ENCODE results near the gene PTPRC. TPM values are rescaled to one million over a fixed set of nuclear protein-coding genes. Genes with fewer than 3 reads are reported as not detected.

PTPRC gene
- total RNA-seq, 1 donor from 2014 or later: 33.4 TPM

- intact Hi-C loops (cut with DNase I): no loop called here
- H3K4me3 ChIP-seq: no peak overlapping the region
- no peaks in the 10 kb centered on the region for H3K4me1 ChIP-seq
- TF ChIP-seq POLR2AphosphoS5 (IDR thresholded peaks at IDR 0.05; ENCODE audit: insufficient read depth in 1 of 2, low read depth in 1 of 2) (no peak), POLR2A (IDR thresholded peaks at IDR 0.05) (no peak)
- TF ChIP-seq, protein P1, sequence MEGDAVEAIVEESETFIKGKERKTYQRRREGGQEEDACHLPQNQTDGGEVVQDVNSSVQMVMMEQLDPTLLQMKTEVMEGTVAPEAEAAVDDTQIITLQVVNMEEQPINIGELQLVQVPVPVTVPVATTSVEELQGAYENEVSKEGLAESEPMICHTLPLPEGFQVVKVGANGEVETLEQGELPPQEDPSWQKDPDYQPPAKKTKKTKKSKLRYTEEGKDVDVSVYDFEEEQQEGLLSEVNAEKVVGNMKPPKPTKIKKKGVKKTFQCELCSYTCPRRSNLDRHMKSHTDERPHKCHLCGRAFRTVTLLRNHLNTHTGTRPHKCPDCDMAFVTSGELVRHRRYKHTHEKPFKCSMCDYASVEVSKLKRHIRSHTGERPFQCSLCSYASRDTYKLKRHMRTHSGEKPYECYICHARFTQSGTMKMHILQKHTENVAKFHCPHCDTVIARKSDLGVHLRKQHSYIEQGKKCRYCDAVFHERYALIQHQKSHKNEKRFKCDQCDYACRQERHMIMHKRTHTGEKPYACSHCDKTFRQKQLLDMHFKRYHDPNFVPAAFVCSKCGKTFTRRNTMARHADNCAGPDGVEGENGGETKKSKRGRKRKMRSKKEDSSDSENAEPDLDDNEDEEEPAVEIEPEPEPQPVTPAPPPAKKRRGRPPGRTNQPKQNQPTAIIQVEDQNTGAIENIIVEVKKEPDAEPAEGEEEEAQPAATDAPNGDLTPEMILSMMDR (IDR thresholded peaks at IDR 0.05): no peak
- no peaks in the 10 kb centered on the region for H3K9me3 ChIP-seq
- H3K27me3 ChIP-seq: no peaks in the 10 kb centered on the region
- H3K27ac ChIP-seq: no peak overlapping the region
- no peak for DNase-seq (ENCODE audit: extremely low spot score in 2 of 2)
- H3K36me3 ChIP-seq: no peaks in the 10 kb centered on the region
Observed at GRCh38 chr1:198642983-198643382, 4.1 kb downstream of the PTPRC start.

GRCh38 chr1:198643808-198644207, 5.0 kb downstream of the PTPRC start:
- H3K27me3 ChIP-seq: no peaks in the 10 kb centered on the region
- TF ChIP-seq POLR2AphosphoS5 (IDR thresholded peaks at IDR 0.05; ENCODE audit: insufficient read depth in 1 of 2, low read depth in 1 of 2) (no peak), POLR2A (IDR thresholded peaks at IDR 0.05) (no peak)
- TF ChIP-seq, protein P1 (IDR thresholded peaks at IDR 0.05): no peak
- H3K4me3 ChIP-seq: no peak overlapping the region
- H3K27ac ChIP-seq: no peak overlapping the region
- intact Hi-C loops (cut with DNase I): no loop called here
- no peaks in the 10 kb centered on the region for H3K9me3 ChIP-seq
- no peaks in the 10 kb centered on the region for H3K36me3 ChIP-seq
- DNase-seq (ENCODE audit: extremely low spot score in 2 of 2): no peak
- no peaks in the 10 kb centered on the region for H3K4me1 ChIP-seq

DNA sequence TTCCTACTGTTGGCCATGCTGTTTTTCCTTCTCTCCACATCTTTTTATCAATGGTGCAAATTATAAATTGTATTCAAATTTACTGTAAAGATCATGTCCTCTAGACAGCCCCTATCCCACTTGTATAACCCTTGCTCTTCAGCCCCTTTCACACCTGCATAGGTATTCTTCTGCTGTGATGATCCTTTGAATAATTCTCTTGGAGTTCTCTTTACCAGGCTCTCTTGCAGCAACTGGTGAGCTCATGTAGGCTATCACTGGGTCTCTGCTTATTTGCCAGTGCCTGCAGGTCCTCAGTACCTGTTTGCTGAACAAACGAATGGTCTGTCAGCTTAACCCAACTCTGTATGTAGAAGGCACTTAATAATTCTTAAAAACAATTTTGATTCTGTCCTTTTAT, 8.2 kb downstream of the PTPRC start:
- DNase-seq (ENCODE audit: extremely low spot score in 2 of 2): no peak
- TF ChIP-seq, protein P1 (IDR thresholded peaks at IDR 0.05): no peak
- no peak for TF ChIP-seq POLR2A (IDR thresholded peaks at IDR 0.05)
- TF ChIP-seq POLR2AphosphoS5 (IDR thresholded peaks at IDR 0.05; ENCODE audit: insufficient read depth in 1 of 2, low read depth in 1 of 2): no peak

DNA sequence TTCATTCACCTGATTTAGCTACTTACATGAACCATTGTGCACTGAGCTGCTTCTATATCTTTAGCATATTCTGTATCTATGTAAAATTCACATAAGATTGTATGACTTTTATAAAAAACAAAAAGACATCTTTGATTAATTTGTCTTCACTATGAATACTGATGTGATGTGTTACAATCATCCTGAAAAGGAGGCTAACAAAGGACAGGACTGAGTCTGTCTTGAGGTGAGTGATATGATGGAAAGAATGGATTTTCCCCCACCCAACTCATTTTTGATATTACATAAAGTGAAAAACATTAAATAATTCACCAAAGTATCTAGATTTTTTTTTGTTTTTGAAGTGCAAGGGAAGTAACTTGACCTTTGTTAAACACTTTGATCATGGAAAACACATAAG, 9.8 kb downstream of the PTPRC start:
- Histone ChIP-seq H3K27ac (no peak overlapping the region), H3K9me3 (no peaks in the 10 kb centered on the region), H3K4me3 (no peak overlapping the region), H3K4me1 (no peaks in the 10 kb centered on the region), H3K27me3 (no peaks in the 10 kb centered on the region), H3K36me3 (no peaks in the 10 kb centered on the region)
- no peak for DNase-seq (ENCODE audit: extremely low spot score in 2 of 2)
- intact Hi-C loops (cut with DNase I): no loop called here
- TF ChIP-seq POLR2AphosphoS5 (IDR thresholded peaks at IDR 0.05; ENCODE audit: insufficient read depth in 1 of 2, low read depth in 1 of 2): no peak
- TF ChIP-seq, protein P1 (IDR thresholded peaks at IDR 0.05): no peak
- no peak for TF ChIP-seq POLR2A (IDR thresholded peaks at IDR 0.05)

More for the DNA sequence above, 8.2 kb downstream of the PTPRC start:
- no peak overlapping the region for H3K4me3 ChIP-seq
- no peaks in the 10 kb centered on the region for H3K9me3 ChIP-seq
- H3K4me1 ChIP-seq: no peaks in the 10 kb centered on the region
- intact Hi-C loops (cut with DNase I): no loop called here
- H3K27me3 ChIP-seq: no peaks in the 10 kb centered on the region
- no peak overlapping the region for H3K27ac ChIP-seq
- H3K36me3 ChIP-seq: no peaks in the 10 kb centered on the region

DNA sequence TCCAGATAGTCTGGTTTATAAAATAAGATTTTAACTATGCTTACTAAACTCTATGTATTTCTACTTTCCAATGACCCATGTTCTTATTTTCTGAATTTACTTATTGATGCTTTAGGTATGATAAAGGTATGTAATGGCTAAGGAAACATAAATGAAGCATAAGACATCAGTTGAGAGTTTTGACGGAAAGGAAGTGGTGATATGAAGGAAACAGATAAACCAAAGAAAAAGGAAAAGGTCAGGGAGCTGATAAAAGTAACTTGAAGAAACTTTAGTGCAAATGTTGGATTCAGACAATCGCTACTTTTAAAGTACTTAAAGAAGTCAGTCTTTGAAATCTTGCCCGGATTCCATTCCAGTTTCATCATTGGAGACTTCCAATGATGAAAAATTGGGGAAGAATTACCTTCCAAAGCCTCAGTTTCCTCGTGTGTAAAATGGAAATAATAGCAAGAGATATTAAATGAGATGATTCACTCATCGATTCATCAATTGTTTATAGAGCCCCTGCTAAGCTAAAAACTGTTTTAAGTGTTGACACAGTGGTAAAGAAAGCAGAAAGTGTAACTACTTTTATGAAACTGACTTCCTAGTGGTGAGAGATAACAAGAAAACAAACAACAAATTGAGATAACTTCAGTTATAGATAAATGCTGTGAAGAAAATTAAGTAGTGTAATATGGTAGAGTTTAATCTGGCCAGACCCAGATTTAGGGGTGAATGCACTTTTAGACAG, 10.6 kb downstream of the PTPRC start:
- no peaks in the 10 kb centered on the region for H3K36me3 ChIP-seq
- no peaks in the 10 kb centered on the region for H3K9me3 ChIP-seq
- no peak for TF ChIP-seq POLR2A (IDR thresholded peaks at IDR 0.05)
- TF ChIP-seq, protein P1 (IDR thresholded peaks at IDR 0.05): no peak
- no peak for TF ChIP-seq POLR2AphosphoS5 (IDR thresholded peaks at IDR 0.05; ENCODE audit: insufficient read depth in 1 of 2, low read depth in 1 of 2)
- H3K27me3 ChIP-seq: no peaks in the 10 kb centered on the region
- no peaks in the 10 kb centered on the region for H3K4me1 ChIP-seq
- intact Hi-C loops (cut with DNase I): no loop called here
- no peak overlapping the region for H3K4me3 ChIP-seq
- no peak overlapping the region for H3K27ac ChIP-seq
- DNase-seq (ENCODE audit: extremely low spot score in 2 of 2): no peak

All from vagina (tissue), 2 donors.